ENCODE results near the gene HSPA4L.

Gene HSPA4L

DNA sequence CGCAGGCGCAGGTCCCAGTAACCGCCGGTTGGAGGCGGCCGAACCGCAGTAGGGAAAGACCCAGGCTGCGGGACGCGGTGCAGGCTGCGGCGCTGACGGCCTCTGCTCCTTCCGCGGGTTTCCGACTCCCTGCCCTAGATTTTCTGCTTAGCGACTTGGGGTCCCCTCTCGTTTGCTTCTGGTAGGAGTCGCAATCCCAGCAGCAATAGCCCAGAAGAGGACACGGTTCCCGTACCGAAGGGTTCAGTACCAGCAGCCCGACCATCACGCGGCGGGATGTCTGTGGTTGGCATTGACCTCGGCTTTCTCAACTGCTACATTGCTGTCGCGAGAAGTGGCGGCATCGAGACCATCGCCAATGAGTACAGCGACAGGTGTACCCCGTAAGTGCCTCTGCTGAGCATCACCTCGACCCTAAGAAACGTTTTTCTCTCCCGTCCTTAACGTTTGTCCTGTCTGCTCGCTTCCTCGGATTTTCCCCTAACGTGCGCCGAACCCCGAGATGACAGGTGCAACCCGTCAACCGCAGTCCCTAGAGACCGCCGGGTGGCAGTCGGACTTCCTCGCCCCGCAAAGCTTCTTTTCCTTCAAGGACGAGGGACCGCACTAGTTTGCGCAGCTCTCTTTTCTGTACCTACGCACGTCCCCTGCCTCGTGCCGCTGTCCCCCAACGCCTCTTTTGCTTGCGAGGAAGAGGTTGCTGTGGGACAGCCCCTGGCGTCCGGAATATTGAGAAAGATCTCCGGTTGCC, at the start of gene HSPA4L:
Gene HSPA4L (plus strand): TSS at position 48 of the 751 bp plus-strand sequence. CDS start 229 bp downstream, at position 277.
- Mint-ChIP-seq H3K9me3 (peaks cover 5% of the 10 kb centered on the region), H3K4me1 (peaks cover 12% of the 10 kb centered on the region), H3K27me3 (ENCODE audit: low read depth, poor library complexity) (peaks cover 57% of the 10 kb centered on the region), H3K4me3 (peak within 1 kb of the TSS; percentile 91), H3K36me3 (ENCODE audit: low read depth) (no peaks in the 10 kb centered on the region), H3K27ac (no peak within 1 kb of the TSS)
- peak; percentile 50 for DNase-seq
- TF ChIP-seq, protein P1, sequence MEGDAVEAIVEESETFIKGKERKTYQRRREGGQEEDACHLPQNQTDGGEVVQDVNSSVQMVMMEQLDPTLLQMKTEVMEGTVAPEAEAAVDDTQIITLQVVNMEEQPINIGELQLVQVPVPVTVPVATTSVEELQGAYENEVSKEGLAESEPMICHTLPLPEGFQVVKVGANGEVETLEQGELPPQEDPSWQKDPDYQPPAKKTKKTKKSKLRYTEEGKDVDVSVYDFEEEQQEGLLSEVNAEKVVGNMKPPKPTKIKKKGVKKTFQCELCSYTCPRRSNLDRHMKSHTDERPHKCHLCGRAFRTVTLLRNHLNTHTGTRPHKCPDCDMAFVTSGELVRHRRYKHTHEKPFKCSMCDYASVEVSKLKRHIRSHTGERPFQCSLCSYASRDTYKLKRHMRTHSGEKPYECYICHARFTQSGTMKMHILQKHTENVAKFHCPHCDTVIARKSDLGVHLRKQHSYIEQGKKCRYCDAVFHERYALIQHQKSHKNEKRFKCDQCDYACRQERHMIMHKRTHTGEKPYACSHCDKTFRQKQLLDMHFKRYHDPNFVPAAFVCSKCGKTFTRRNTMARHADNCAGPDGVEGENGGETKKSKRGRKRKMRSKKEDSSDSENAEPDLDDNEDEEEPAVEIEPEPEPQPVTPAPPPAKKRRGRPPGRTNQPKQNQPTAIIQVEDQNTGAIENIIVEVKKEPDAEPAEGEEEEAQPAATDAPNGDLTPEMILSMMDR (IDR thresholded peaks at IDR 0.05), result no peak

DNA sequence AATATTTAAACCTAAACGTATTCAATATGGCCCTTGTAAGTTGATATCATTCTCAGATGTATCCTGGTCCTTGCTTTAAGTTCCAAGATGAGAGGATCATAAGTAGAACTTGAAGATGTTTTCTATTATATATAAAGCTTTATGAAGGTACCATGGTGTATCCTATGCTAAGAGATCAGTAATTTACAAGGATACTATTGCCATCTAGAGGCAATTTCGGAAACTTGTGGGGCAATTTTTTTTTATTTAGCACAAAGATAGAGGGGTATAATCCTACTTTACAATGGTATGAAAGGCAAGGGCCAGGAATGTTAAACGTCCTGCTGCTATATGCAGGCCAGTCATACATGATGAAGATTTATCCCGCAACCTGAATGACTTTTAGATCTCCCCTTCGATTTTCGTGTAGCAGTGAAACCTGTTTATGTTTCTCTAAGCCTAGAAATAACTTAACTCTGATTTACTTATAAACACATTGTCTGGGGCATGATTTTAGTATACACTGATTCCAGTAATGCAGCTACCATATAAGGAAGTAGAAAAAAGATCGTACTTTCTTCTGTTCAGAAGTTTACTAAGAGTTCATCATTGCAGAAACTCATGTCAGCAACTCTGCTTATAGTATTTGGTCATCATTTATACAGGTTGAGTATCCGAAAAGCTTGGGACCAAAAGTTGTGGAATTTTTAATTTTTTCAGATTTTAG, 49.3 kb upstream of the HSPA4L start:
- Mint-ChIP-seq H3K27ac (no peak overlapping the region), H3K4me3 (no peak overlapping the region), H3K4me1 (no peaks in the 10 kb centered on the region), H3K27me3 (ENCODE audit: low read depth, poor library complexity) (no peaks in the 10 kb centered on the region), H3K36me3 (ENCODE audit: low read depth) (no peaks in the 10 kb centered on the region), H3K9me3 (no peaks in the 10 kb centered on the region)
- TF ChIP-seq, protein P1 (IDR thresholded peaks at IDR 0.05), result peak; percentile 47
- DNase-seq, result no peak

- Mint-ChIP-seq H3K27me3 (ENCODE audit: low read depth, poor library complexity) (no peaks in the 10 kb centered on the region), H3K36me3 (ENCODE audit: low read depth) (no peaks in the 10 kb centered on the region), H3K9me3 (no peaks in the 10 kb centered on the region), H3K4me3 (no peak overlapping the region), H3K4me1 (no peaks in the 10 kb centered on the region), H3K27ac (no peak overlapping the region)
- DNase-seq, result no peak
- TF ChIP-seq, protein P1 (IDR thresholded peaks at IDR 0.05), result no peak
These were observed 47.1 kb upstream of the HSPA4L start for GRCh38 chr4:127734976-127735375.

DNA sequence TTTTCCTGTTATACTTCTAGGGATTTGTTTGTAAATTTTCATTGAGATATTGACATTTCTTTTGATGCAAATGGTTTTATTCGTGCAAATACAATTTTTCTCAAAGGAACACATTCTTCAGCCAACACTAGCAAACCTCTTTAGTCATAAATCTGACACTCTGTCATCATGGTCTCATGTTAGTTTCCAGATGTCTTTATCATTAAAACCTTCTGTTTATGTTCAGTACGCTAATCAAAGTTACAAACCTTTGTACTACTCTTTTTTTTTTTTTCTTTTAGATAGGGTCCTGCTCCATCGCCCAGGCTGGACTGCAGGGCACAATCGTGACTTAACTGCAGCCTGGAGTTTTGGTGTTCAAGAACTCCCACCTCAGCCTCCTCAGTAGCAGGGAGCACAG, 44.8 kb upstream of the HSPA4L start:
- TF ChIP-seq, protein P1 (IDR thresholded peaks at IDR 0.05), result no peak
- no peak for DNase-seq
- Mint-ChIP-seq H3K4me3 (no peak overlapping the region), H3K27ac (no peak overlapping the region), H3K27me3 (ENCODE audit: low read depth, poor library complexity) (no peaks in the 10 kb centered on the region), H3K9me3 (peaks cover 17% of the 10 kb centered on the region), H3K36me3 (ENCODE audit: low read depth) (no peaks in the 10 kb centered on the region), H3K4me1 (no peaks in the 10 kb centered on the region)

DNA sequence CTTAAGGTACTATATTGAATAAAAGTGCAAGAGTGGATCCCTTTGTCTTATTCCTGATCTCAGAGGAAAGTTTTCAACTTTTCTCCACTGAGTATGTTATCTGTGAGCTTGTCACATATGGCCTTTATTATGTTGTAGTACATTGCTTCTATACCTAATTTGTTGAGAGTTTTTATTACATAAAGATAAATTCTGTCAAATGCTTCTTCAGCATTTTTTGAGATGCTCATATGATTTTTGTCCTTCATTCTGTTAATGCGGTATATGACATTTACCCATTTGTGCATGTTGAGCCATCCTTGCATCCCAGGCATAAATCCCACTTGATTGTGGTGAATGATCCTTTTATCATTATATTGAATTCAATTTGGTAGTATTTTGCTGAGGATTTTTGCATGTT, 40.9 kb upstream of the HSPA4L start:
- no peaks in the 10 kb centered on the region for H3K4me1 Mint-ChIP-seq
- H3K4me3 Mint-ChIP-seq, result no peak overlapping the region
- TF ChIP-seq, protein P1 (IDR thresholded peaks at IDR 0.05), result no peak
- H3K27ac Mint-ChIP-seq, result no peak overlapping the region
- peaks cover 22% of the 10 kb centered on the region for H3K9me3 Mint-ChIP-seq
- no peaks in the 10 kb centered on the region for H3K36me3 Mint-ChIP-seq (ENCODE audit: low read depth)
- no peaks in the 10 kb centered on the region for H3K27me3 Mint-ChIP-seq (ENCODE audit: low read depth, poor library complexity)
- no peak for DNase-seq

Data from nephron progenitor cell (in vitro differentiated cells).